Activated T-cell treated with anti-CD3 and anti-CD28 coated beads, Interleukin-2, amount 50 U/mL, for 4 hours (primary cell): Measurements from ENCODE around the gene AAMP. TPM values are rescaled to one million over a fixed set of nuclear protein-coding genes. Genes with fewer than 3 reads are reported as not detected.
A peak's percentile ranks its signal among the peaks of the same experiment; 100 is the strongest.

Source experiments
- ATAC-seq, 2 donors: fragments of 200-7000 bp; cut with Tn5 transposase; one replicate each; pipeline ENCODE4 v1.10.0; 2021
- DNase-seq: peaks from one replicate; pipeline ENCODE4 v3.0.0-alpha.2; 2020
- H3K27me3 Mint-ChIP-seq: one replicate; pipeline ENCODE4 v1.8.0; 2021; ENCODE audit warnings: low read depth, mixed read lengths
- H3K36me3 Mint-ChIP-seq: one replicate; pipeline ENCODE4 v1.8.0; 2022; ENCODE audit warnings: mixed read lengths; ENCODE audit not compliant: insufficient read depth
- H3K4me1 Mint-ChIP-seq: one replicate; pipeline ENCODE4 v1.8.0; 2021; ENCODE audit warnings: low read depth, mixed read lengths
- H3K4me3 Mint-ChIP-seq: one replicate; pipeline ENCODE4 v1.8.0; 2021; ENCODE audit warnings: mild to moderate bottlenecking, moderate library complexity, mixed read lengths
- H3K9me3 Mint-ChIP-seq: one replicate; pipeline ENCODE4 v1.8.0; 2021; ENCODE audit warnings: mixed read lengths
- total RNA-seq, 3 donors: library from RNA; stranded (reverse); gene quantifications; one replicate each; pipeline ENCODE4 v1.2.1, GENCODE V29; 2021

AAMP gene
- total RNA-seq, 3 donors from 2014 or later: 128 to 142 (median 131) TPM

DNA sequence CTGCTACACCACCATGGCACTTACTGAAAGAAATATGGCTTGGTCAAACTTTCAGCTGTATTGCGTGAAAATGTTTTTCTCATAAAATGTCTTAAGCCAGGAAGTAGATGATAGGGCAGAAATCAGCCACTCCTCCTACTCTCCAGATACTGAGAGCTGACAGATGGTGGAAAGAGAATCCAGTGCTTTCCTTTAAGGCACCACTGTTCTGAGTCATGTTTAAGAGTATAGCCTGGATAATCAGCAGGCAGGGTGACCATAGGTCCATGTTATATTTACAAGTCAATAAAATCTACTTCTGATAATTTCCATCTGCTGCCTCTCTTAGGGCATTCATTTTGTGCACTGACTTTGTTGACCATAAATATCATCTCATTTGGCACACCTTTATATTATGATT, 31.1 kb downstream of the AAMP start:
- ATAC-seq: no peak
- H3K36me3 Mint-ChIP-seq: peaks cover 49% of the 10 kb centered on the region

DNA sequence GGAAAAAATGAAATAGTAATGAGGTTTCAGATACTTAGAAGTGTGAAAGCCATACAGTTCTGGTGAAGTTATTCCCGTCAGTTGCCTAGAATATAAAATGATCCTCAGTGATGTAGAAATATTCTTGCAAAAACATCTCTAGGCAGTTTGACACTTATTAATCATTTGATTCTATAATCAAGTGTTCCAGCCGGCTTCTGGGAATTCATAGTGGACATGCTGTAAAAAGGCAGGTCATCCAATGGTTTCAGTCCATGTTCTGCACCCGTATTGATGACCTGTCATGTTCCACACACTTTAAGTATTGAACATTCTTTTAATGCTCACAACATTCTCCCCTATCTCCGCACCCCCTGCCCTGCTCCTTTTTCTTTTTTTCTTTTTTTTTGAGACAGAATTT, 33.1 kb downstream of the AAMP start:
- H3K9me3 Mint-ChIP-seq: no peaks in the 10 kb centered on the region
- no peaks in the 10 kb centered on the region for H3K27me3 Mint-ChIP-seq
- DNase-seq (no peak), ATAC-seq (no peak)
- no peak overlapping the region for H3K4me3 Mint-ChIP-seq
- peaks cover 50% of the 10 kb centered on the region for H3K36me3 Mint-ChIP-seq
- H3K4me1 Mint-ChIP-seq: peaks cover 27% of the 10 kb centered on the region

More for the DNA sequence above, 31.1 kb downstream of the AAMP start:
- Mint-ChIP-seq H3K9me3 (no peaks in the 10 kb centered on the region), H3K27me3 (no peaks in the 10 kb centered on the region), H3K4me1 (peaks cover 23% of the 10 kb centered on the region), H3K4me3 (no peak overlapping the region)
- no peak for DNase-seq

DNA sequence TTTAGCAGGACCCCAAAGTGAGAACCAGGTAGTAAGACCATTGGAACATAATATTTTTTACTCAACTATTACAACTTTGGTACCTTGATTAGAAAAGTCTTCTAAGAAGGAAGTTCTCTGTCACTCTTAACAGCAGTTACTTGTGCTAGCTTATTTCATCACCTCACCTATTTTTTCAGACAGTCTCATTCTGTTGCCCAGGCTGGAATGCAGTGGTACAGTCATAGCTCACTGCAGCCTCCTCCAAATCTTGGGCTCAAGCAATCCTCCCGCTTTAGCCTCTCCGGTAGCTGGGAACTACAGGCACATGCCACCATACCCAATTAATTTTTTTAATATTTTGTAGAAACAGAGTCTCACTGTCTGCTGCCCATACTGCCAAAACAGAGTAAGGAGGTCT, 34.9 kb downstream of the AAMP start:
- peaks cover 35% of the 10 kb centered on the region for H3K4me1 Mint-ChIP-seq
- DNase-seq (no peak), ATAC-seq (no peak)
- H3K36me3 Mint-ChIP-seq: peaks cover 55% of the 10 kb centered on the region
- H3K27me3 Mint-ChIP-seq: no peaks in the 10 kb centered on the region
- H3K4me3 Mint-ChIP-seq: no peak overlapping the region
- no peaks in the 10 kb centered on the region for H3K9me3 Mint-ChIP-seq

GRCh38 chr2:218234521-218234920, 35.4 kb downstream of the AAMP start:
- ATAC-seq (no peak), DNase-seq (no peak)
- no peak overlapping the region for H3K4me3 Mint-ChIP-seq
- H3K27me3 Mint-ChIP-seq: no peaks in the 10 kb centered on the region
- peaks cover 55% of the 10 kb centered on the region for H3K36me3 Mint-ChIP-seq
- peaks cover 38% of the 10 kb centered on the region for H3K4me1 Mint-ChIP-seq
- H3K9me3 Mint-ChIP-seq: no peaks in the 10 kb centered on the region

GRCh38 chr2:218233543-218233942, 36.4 kb downstream of the AAMP start:
- DNase-seq (no peak), ATAC-seq (no peak)
- Mint-ChIP-seq H3K27me3 (no peaks in the 10 kb centered on the region), H3K4me3 (no peak overlapping the region), H3K9me3 (no peaks in the 10 kb centered on the region), H3K36me3 (peaks cover 56% of the 10 kb centered on the region), H3K4me1 (peaks cover 44% of the 10 kb centered on the region)

DNA sequence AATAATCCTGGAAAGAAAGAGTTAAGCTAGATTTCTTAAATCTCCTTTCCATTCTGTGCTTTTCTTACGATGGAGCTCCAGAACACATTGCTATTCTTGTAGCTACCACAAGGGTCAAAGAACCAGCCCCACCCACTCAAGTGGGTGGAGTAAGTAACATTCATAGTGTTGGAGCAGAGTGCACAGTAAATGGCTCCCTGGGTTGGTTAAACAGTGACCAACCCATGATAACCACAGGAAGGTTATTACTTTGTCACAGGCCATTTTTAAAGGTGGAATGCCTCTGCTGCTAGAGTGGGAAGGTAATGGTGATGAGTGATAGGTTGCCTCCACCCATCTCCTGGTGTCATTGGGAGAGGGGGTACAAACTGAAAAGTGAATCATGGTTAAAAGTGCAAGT, 39.1 kb downstream of the AAMP start:
- Mint-ChIP-seq H3K27me3 (no peaks in the 10 kb centered on the region), H3K9me3 (no peaks in the 10 kb centered on the region), H3K4me1 (peaks cover 66% of the 10 kb centered on the region), H3K36me3 (peaks cover 59% of the 10 kb centered on the region), H3K4me3 (peak overlapping the region; percentile 9)
- DNase-seq (no peak), ATAC-seq (peak; percentile 67 to 74)

GRCh38 chr2:218229851-218230250, 40.1 kb downstream of the AAMP start:
- Mint-ChIP-seq H3K36me3 (peaks cover 62% of the 10 kb centered on the region), H3K4me3 (peak overlapping the region; percentile 13), H3K9me3 (no peaks in the 10 kb centered on the region), H3K27me3 (no peaks in the 10 kb centered on the region), H3K4me1 (peaks cover 77% of the 10 kb centered on the region)
- ATAC-seq: no peak
- no peak for DNase-seq

- ATAC-seq: peak; percentile 82 to 85
- peak overlapping the region; percentile 37 for H3K4me3 Mint-ChIP-seq
- DNase-seq: peak; percentile 20
- H3K9me3 Mint-ChIP-seq: no peaks in the 10 kb centered on the region
- peaks cover 78% of the 10 kb centered on the region for H3K4me1 Mint-ChIP-seq
- H3K36me3 Mint-ChIP-seq: peaks cover 62% of the 10 kb centered on the region
- no peaks in the 10 kb centered on the region for H3K27me3 Mint-ChIP-seq
These were observed 40.7 kb downstream of the AAMP start for GRCh38 chr2:218229239-218229638.

DNA sequence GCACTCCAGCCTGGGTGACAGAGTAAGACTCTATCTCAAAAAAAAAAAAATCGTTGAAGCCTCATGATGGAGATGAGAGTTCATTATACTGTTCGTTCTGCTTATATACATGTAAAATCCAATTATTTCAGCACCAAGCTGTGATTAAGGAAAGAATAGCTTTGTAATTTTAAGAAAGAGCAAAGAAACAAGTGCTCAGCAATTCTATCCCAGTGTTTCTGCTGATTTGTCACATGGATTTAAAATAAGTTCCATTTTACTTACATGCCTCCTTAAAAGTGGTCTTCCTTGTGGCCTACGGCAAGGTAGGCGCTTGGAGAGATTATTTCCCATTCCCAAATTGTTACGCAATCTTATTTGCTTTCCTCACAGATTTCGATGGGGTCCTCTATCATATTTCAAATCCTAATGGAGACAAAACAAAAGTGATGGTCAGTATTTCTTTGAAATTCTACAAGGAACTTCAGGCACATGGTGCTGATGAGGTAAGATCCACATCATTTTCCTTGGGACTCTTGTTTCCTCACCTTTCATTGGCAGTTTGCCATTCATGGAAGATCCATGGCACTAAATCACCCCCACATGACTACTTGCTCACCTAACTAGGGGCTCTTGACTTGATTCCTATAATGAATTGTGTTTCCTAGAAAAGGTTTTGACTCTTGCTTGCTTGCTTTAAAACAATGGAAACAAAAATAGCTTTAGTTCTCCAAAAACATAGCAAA, 41.4 kb downstream of the AAMP start:
- H3K4me3 Mint-ChIP-seq: no peak overlapping the region
- DNase-seq (no peak), ATAC-seq (no peak)
- H3K9me3 Mint-ChIP-seq: no peaks in the 10 kb centered on the region
- H3K27me3 Mint-ChIP-seq: no peaks in the 10 kb centered on the region
- peaks cover 81% of the 10 kb centered on the region for H3K4me1 Mint-ChIP-seq
- peaks cover 63% of the 10 kb centered on the region for H3K36me3 Mint-ChIP-seq

DNA sequence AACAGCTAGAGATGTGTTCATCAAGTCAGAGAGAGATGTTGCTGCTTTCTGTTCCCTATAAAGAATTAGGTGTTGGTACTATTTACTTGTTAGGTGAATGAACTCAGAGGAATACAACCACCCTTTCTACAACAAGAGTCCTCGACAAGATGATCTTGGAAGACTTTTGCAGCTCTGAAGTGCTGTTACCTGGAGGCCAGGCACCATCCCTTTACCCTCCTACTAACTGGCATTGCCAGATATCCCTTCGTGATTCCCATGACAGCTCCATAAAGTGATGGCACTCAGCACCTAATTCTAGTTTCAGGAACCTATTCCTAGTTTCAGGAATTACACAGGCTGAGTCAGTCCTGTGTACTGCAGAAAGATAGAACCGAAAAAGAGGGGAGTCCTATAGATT, 43.0 kb downstream of the AAMP start:
- Mint-ChIP-seq H3K4me3 (no peak overlapping the region), H3K9me3 (no peaks in the 10 kb centered on the region), H3K27me3 (no peaks in the 10 kb centered on the region), H3K36me3 (peaks cover 54% of the 10 kb centered on the region), H3K4me1 (peaks cover 89% of the 10 kb centered on the region)
- DNase-seq (no peak), ATAC-seq (no peak)

DNA sequence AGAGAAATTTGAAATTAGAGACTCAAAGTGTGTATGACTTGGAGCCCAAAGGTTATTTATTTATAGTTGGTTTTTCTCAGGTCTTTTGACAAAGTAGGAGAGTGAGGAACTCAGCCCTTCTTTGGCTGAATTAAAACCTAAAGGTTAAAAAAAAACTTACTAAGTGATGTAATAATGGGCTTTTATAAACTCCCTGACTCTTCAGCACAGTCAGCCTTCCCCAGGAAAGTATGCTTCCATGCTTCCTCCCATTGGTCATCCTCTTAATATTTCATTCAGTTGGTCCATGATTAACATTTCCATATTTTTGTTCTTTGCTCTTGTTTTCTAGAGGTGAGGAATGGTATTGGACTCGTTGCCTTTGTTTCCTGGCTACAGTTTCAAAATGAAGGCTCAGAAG, 45.8 kb downstream of the AAMP start:
- no peak for DNase-seq
- Mint-ChIP-seq H3K4me3 (peak overlapping the region; percentile 45), H3K4me1 (peaks cover 91% of the 10 kb centered on the region), H3K27me3 (no peaks in the 10 kb centered on the region), H3K9me3 (no peaks in the 10 kb centered on the region), H3K36me3 (peaks cover 55% of the 10 kb centered on the region)
- no peak for ATAC-seq

DNA sequence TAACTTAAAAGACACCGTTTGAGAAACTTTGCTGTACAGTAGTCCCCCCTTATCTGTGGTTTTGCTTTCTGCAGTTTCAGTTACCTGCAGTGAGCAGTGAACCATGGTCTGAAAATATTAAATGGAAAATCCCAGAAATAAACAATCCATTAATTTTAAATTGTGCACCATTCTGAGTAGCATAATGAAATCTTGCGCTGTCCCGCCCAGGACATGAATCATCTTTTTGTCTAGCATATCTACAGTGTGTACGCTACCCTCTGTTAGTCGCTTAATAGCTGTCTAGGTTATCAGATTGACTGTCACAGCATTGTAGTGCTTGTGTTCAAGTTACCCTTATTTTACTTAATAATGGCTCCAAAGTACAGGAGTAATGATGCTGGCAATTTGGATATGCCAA, 46.9 kb downstream of the AAMP start:
- Mint-ChIP-seq H3K4me1 (peaks cover 85% of the 10 kb centered on the region), H3K9me3 (no peaks in the 10 kb centered on the region), H3K27me3 (no peaks in the 10 kb centered on the region), H3K36me3 (peaks cover 50% of the 10 kb centered on the region), H3K4me3 (peak overlapping the region; percentile 57)
- ATAC-seq: peak; percentile 59 to 65
- DNase-seq: no peak

DNA sequence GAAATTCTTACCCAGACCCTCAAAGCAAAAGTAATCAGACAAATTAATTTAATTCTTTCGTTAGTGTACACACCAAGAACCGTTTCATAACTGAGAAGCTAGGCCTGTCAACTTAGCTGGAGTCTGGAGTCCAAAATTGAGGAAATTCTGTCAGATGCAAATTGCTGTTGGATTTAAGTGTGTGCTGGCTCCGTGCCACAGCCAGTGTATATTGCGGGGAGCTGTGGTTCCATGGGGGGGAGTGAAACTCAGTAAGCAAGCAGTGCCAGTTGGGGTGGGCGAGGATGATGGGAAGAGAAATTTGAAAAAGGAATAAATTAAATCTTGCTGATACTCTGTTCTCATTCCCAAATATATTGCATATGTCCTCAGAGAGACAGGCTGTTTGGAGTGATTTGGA, 48.9 kb downstream of the AAMP start:
- Mint-ChIP-seq H3K9me3 (no peaks in the 10 kb centered on the region), H3K27me3 (no peaks in the 10 kb centered on the region), H3K4me1 (peaks cover 74% of the 10 kb centered on the region), H3K36me3 (peaks cover 42% of the 10 kb centered on the region), H3K4me3 (peak overlapping the region; percentile 97)
- ATAC-seq (no peak), DNase-seq (no peak)

- Mint-ChIP-seq H3K4me3 (peak overlapping the region; percentile 97), H3K9me3 (no peaks in the 10 kb centered on the region), H3K36me3 (peaks cover 31% of the 10 kb centered on the region), H3K4me1 (peaks cover 64% of the 10 kb centered on the region), H3K27me3 (no peaks in the 10 kb centered on the region)
- ATAC-seq (no peak), DNase-seq (no peak)
These were observed 50.0 kb downstream of the AAMP start for GRCh38 chr2:218219934-218220333.
